NCI-H446 (cell line): Measurements from ENCODE around the gene A1BG.
"Not testable (repeated sequence)": the region's sequence is repeated elsewhere in the genome, so short reads cannot be mapped to it uniquely, and the experiment has no call there.

ENCODE experiments used
- DNase-seq, 2 experiments: peaks; one replicate each; lab custom pipeline; 2025; lab: John Stamatoyannopoulos, UW

Gene A1BG

GRCh38 chr19:58336216-58336615 lies 17.1 kb downstream of the A1BG start:
- no peak for DNase-seq

GRCh38 chr19:58335630-58336029 lies 17.7 kb downstream of the A1BG start:
- DNase-seq = no peak

- no peak for DNase-seq
Measured at GRCh38 chr19:58334691-58335249, 18.5 kb downstream of the A1BG start.

- DNase-seq = no peak
Measured at GRCh38 chr19:58332697-58333096, 20.6 kb downstream of the A1BG start.

GRCh38 chr19:58330458-58330857 lies 22.8 kb downstream of the A1BG start:
- no peak for DNase-seq

GRCh38 chr19:58328999-58329398 lies 24.3 kb downstream of the A1BG start:
- DNase-seq = no peak

- peak; percentile 94 to 96 for DNase-seq
Measured at GRCh38 chr19:58326914-58327726, 26.2 kb downstream of the A1BG start, which contains the start of gene ZSCAN22. TSS of gene ZSCAN22 (plus strand) at chr19:58326994. CDS start at chr19:58334803, 7,809 bp downstream.

- no peak for DNase-seq
Measured at GRCh38 chr19:58326501-58326913, 26.8 kb downstream of the A1BG start.

- DNase-seq = no peak
Measured at GRCh38 chr19:58325311-58326022, 27.8 kb downstream of the A1BG start.

GRCh38 chr19:58319241-58319640 lies 34.1 kb downstream of the A1BG start:
- no peak for DNase-seq

GRCh38 chr19:58318297-58318696 lies 35.0 kb downstream of the A1BG start:
- DNase-seq = no peak

GRCh38 chr19:58317476-58318072 lies 35.7 kb downstream of the A1BG start:
- no peak for DNase-seq

- no peak for DNase-seq
Measured at GRCh38 chr19:58315580-58315979, 37.7 kb downstream of the A1BG start.

GRCh38 chr19:58311345-58311865 lies 41.9 kb downstream of the A1BG start:
- DNase-seq = peak in 1 of 2 experiments; percentile 21

GRCh38 chr19:58310685-58311084 lies 42.6 kb downstream of the A1BG start:
- not testable (repeated sequence) for DNase-seq

GRCh38 chr19:58307736-58308135 lies 45.6 kb downstream of the A1BG start:
- DNase-seq = no peak

- DNase-seq = no peak
Measured at GRCh38 chr19:58305932-58306323, 47.4 kb downstream of the A1BG start.

GRCh38 chr19:58305065-58305931 lies 48.0 kb downstream of the A1BG start, which contains the start of gene ERVK3-1:
TSS of gene ERVK3-1 (plus strand) at chr19:58305377. CDS start at chr19:58312169, 6,792 bp downstream.
- DNase-seq = peak; percentile 90 to 98

- DNase-seq = no peak
Measured at GRCh38 chr19:58304748-58305064, 48.6 kb downstream of the A1BG start.

GRCh38 chr19:58304255-58304654 lies 49.0 kb downstream of the A1BG start:
- no peak for DNase-seq

- DNase-seq = no peak
Measured at GRCh38 chr19:58300620-58301019, 52.7 kb downstream of the A1BG start.
